Spleen (tissue), 11 donors: ENCODE measurements around the gene ST8SIA4. TPM values are rescaled to one million over a fixed set of nuclear protein-coding genes. Genes with fewer than 3 reads are reported as not detected.

Experiments used
- DNase-seq: peaks from one replicate; pipeline ENCODE4 v3.0.0-alpha.2; 2020
- H3K27ac ChIP-seq, 8 donors: fragments of 200-600 bp; sonication (generic) in 7 of 8; 1 replicate in 4 of 8; 2 replicates in 4 of 8; pipeline versions ENCODE4 v1.5.0 to v1.8.0; 2016 to 2021; ENCODE audit warnings: inconsistent platforms in 4 of 8, mild to moderate bottlenecking in 4 of 8, moderate library complexity in 1 of 8
- H3K27me3 ChIP-seq, 7 donors: fragments of 200-600 bp; sonication (generic) in 6 of 7; replicated peaks in 1 of 7; 1 replicate in 4 of 7; 2 replicates in 3 of 7; pipeline versions ENCODE4 v1.5.0 to v1.8.0; 2016 to 2021; ENCODE audit warnings: inconsistent platforms in 3 of 7, mild to moderate bottlenecking in 1 of 7
- H3K36me3 ChIP-seq, 6 donors: fragments of 200-600 bp; sonication (generic) in 5 of 6; 1 replicate in 4 of 6; 2 replicates in 2 of 6; pipeline versions ENCODE4 v1.5.0 to v1.8.0; 2016 to 2021; ENCODE audit warnings: inconsistent platforms in 2 of 6
- H3K4me1 ChIP-seq, 6 donors: fragments of 200-600 bp; sonication (generic) in 5 of 6; 1 replicate in 3 of 6; 2 replicates in 3 of 6; pipeline versions ENCODE4 v1.5.0 to v1.8.0; 2016 to 2021; ENCODE audit warnings: inconsistent platforms in 3 of 6
- H3K4me3 ChIP-seq, 8 donors: fragments of 200-600 bp; sonication (generic) in 7 of 8; 1 replicate in 4 of 8; 2 replicates in 4 of 8; pipeline versions ENCODE4 v1.5.0 to v1.8.0; 2016 to 2021; ENCODE audit warnings: inconsistent platforms in 4 of 8, mild to moderate bottlenecking in 4 of 8, moderate library complexity in 2 of 8
- H3K9me3 ChIP-seq, 8 donors: fragments of 200-600 bp; sonication (generic) in 7 of 8; 1 replicate in 4 of 8; 2 replicates in 4 of 8; pipeline versions ENCODE4 v1.5.0 to v1.8.0; 2016 to 2021; ENCODE audit warnings: inconsistent platforms in 4 of 8
- CTCF ChIP-seq, 11 experiments: fragments of 200-600 bp in 7 of 11; fragments of 450-650 bp in 4 of 11; sonication (generic) in 4 of 11; IDR thresholded peaks in 8 of 11; conservative IDR thresholded peaks in 3 of 11; 1 replicate in 7 of 11; 2 replicates in 4 of 11; pipeline versions ENCODE4 v1.4.0 to v1.8.0; 2016 to 2021; ENCODE audit warnings: antibody characterized with exemption in 11 of 11, inconsistent platforms in 4 of 11, mild to moderate bottlenecking in 1 of 11
- POLR2A ChIP-seq, 3 donors: fragments of 450-650 bp; IDR thresholded peaks; one replicate each; pipeline ENCODE4 v1.5.1; 2017; ENCODE audit warnings: antibody characterized with exemption in 3 of 3, mild to moderate bottlenecking in 1 of 3
- POLR2AphosphoS5 ChIP-seq, 3 donors: sonication (generic); formaldehyde crosslinking; IDR thresholded peaks; one replicate each; pipeline ENCODE4 v1.5.1; 2017; ENCODE audit warnings: antibody characterized with exemption in 3 of 3
- WGBS, 5 donors: extraction: QIAGEN DNeasy Blood & Tissue Kit in 3 of 5; methylation state at CpG; one replicate each; pipeline versions ENCODE4 v1.1.5 to v1.1.7; 2013 to 2018; 5-methylcytosine and 5-hydroxymethylcytosine counted together
- intact Hi-C: fragments of 100-400 bp; cut with DNase I; formaldehyde crosslinking; loops from one replicate; pipeline ENCODE4 v1.15.0; 2023; ENCODE audit warnings: low total_unique reads
- polyA plus RNA-seq, 3 donors: library from polyadenylated mRNA; stranded (reverse); fragments of 200-250 nt; gene quantifications; one replicate each; pipeline ENCODE4 v1.2.1, GENCODE V29; 2013
- total RNA-seq, 7 donors: library from RNA; depleted of rRNA in 3 of 7; stranded (reverse); fragments of >200 nt in 3 of 7; fragmentation: NEBNext Ultra II Directional in 4 of 7; extraction: Animal tissue kit (Norgen Biotek cat#: 25700) in 4 of 7; gene quantifications; one replicate each; pipeline versions ENCODE4 v1.1.0 to v1.2.1, GENCODE V29; 2016 to 2021
- donor health status: healthy with polysubstance abuse.
- donor health status: DM: no; HTN: no; CAD: no; lungs with moderate emphysema.
- donor health status: DM: no; HTN: no; CAD: no.
- donor health status: Bipolar disorder and iron deficiency.
- donor health status: healthy.
- donor health status: DM: no; HTN: no; CAD: no.
- donor health status: DM: yes; HTN: yes; CAD: no.

ST8SIA4 gene
- total and polyA plus RNA-seq, 10 donors: 6.5 to 56.1 (median 39.7) TPM

- intact Hi-C loops: no loop called here
- no peak for TF ChIP-seq POLR2AphosphoS5 (IDR thresholded peaks at IDR 0.05)
- TF ChIP-seq CTCF (IDR thresholded peaks at IDR 0.05 in 8 of 11, conservative IDR thresholded peaks at IDR 0.05 in 3 of 11): no peak
- 77 to 99% (median 96%) methylated on average over 3 of the region's 3 CpGs for WGBS, 5 donors
Observed at GRCh38 chr5:100867039-100867562, 36.0 kb downstream of the ST8SIA4 start.

GRCh38 chr5:100864931-100865330 is 38.2 kb downstream of the ST8SIA4 start:
- intact Hi-C loops: no loop called here
- H3K9me3 ChIP-seq: no peaks in the 10 kb centered on the region
- H3K27ac ChIP-seq: no peak overlapping the region
- DNase-seq: no peak
- no peaks in the 10 kb centered on the region for H3K4me1 ChIP-seq
- no peak overlapping the region for H3K4me3 ChIP-seq
- 76 to 91% (median 87%) methylated on average over 2 of the region's 2 CpGs for WGBS, 5 donors
- H3K36me3 ChIP-seq: peaks cover 0 to 27% (median 3%) of the 10 kb centered on the region in 6 donors
- no peaks in the 10 kb centered on the region for H3K27me3 ChIP-seq
- TF ChIP-seq CTCF (IDR thresholded peaks at IDR 0.05 in 8 of 11, conservative IDR thresholded peaks at IDR 0.05 in 3 of 11): no peak
- no peak for TF ChIP-seq POLR2A (IDR thresholded peaks at IDR 0.05)
- no peak for TF ChIP-seq POLR2AphosphoS5 (IDR thresholded peaks at IDR 0.05)

More at GRCh38 chr5:100867039-100867562, 36.0 kb downstream of the ST8SIA4 start:
- H3K4me1 ChIP-seq: no peaks in the 10 kb centered on the region
- H3K36me3 ChIP-seq: peaks cover 0 to 42% (median 4%) of the 10 kb centered on the region in 6 donors
- no peak overlapping the region for H3K4me3 ChIP-seq
- no peaks in the 10 kb centered on the region for H3K27me3 ChIP-seq
- H3K9me3 ChIP-seq: peaks cover 0 to 3% (median 0%) of the 10 kb centered on the region in 8 donors
- no peak overlapping the region for H3K27ac ChIP-seq
- DNase-seq: no peak

GRCh38 chr5:100863739-100864138 is 39.3 kb downstream of the ST8SIA4 start:
- no peak overlapping the region for H3K4me3 ChIP-seq
- no peaks in the 10 kb centered on the region for H3K27me3 ChIP-seq
- no peak for TF ChIP-seq POLR2AphosphoS5 (IDR thresholded peaks at IDR 0.05)
- no peak for TF ChIP-seq CTCF (IDR thresholded peaks at IDR 0.05 in 8 of 11, conservative IDR thresholded peaks at IDR 0.05 in 3 of 11)
- no peak for TF ChIP-seq POLR2A (IDR thresholded peaks at IDR 0.05)
- WGBS, 5 donors: 72 to 92% (median 87%) methylated on average over 2 of the region's 2 CpGs
- H3K27ac ChIP-seq: no peak overlapping the region
- H3K4me1 ChIP-seq: peaks cover 0 to 6% (median 3%) of the 10 kb centered on the region in 6 donors
- intact Hi-C loops: no loop called here
- peaks cover 0 to 15% (median 3%) of the 10 kb centered on the region in 6 donors for H3K36me3 ChIP-seq
- no peaks in the 10 kb centered on the region for H3K9me3 ChIP-seq
- DNase-seq: no peak

GRCh38 chr5:100861148-100861547 is 41.9 kb downstream of the ST8SIA4 start:
- DNase-seq: no peak
- TF ChIP-seq CTCF (IDR thresholded peaks at IDR 0.05 in 8 of 11, conservative IDR thresholded peaks at IDR 0.05 in 3 of 11) (no peak), POLR2A (IDR thresholded peaks at IDR 0.05) (no peak), POLR2AphosphoS5 (IDR thresholded peaks at IDR 0.05) (no peak)

More at GRCh38 chr5:100861148-100861547, 41.9 kb downstream of the ST8SIA4 start:
- intact Hi-C loops: no loop called here
- Histone ChIP-seq H3K9me3 (no peaks in the 10 kb centered on the region), H3K36me3 (peaks cover 0 to 15% (median 3%) of the 10 kb centered on the region in 6 donors), H3K4me1 (peaks cover 0 to 31% (median 25%) of the 10 kb centered on the region in 6 donors), H3K27ac (no peak overlapping the region), H3K27me3 (no peaks in the 10 kb centered on the region), H3K4me3 (no peak overlapping the region)
- WGBS, 5 donors: 75 to 85% (median 80%) methylated on average over 3 of the region's 3 CpGs
